Measurements from ENCODE around the gene USF1. TPM values are rescaled to one million over a fixed set of nuclear protein-coding genes. Genes with fewer than 3 reads are reported as not detected.

Gene USF1
- 26.8 and 27.8 TPM in 2 replicates for total RNA-seq

GRCh38 chr1:161045736-161046604 is at the start of gene USF1:
Gene USF1 (minus strand): TSS chr1:161045977. CDS start chr1:161043275, 2,702 bp downstream.

GRCh38 chr1:161089251-161089924 is 43.6 kb upstream of the USF1 start, which contains the start of gene NECTIN4:
Gene NECTIN4 (minus strand): TSS chr1:161089558. CDS start chr1:161089296, 262 bp downstream.

GRCh38 chr1:161069731-161070270 is 24.0 kb upstream of the USF1 start, which contains the start of gene ARHGAP30:
Gene ARHGAP30 (minus strand): TSS chr1:161069891. CDS start chr1:161069624, 267 bp downstream.

GRCh38 chr1:161038523-161039153 is 7.1 kb downstream of the USF1 start, which contains the start of gene TSTD1:
Gene TSTD1 (minus strand): TSS chr1:161038964. CDS start chr1:161038889, 75 bp downstream.

GRCh38 chr1:161020509-161021164 is 25.1 kb downstream of the USF1 start, which contains the start of gene F11R:
Gene F11R (minus strand): TSS chr1:161021152. CDS start chr1:161021073, 79 bp downstream.

Other genes starting within 250 kb of the USF1 start
- gene LY9, start 249.8 kb downstream of the USF1 start, total RNA-seq: not detected in 2 replicates
- not detected in 2 replicates for gene CD244, start 183.1 kb downstream of the USF1 start, total RNA-seq
- gene ITLN1, start 160.8 kb downstream of the USF1 start, total RNA-seq: not detected in 2 replicates
- gene ITLN2, start 91.2 kb downstream of the USF1 start, total RNA-seq: not detected in 2 replicates
- 7.0 and 19.7 TPM in 2 replicates for gene F11R, start 24.8 kb downstream of the USF1 start, total RNA-seq
- gene TSTD1, start 7.0 kb downstream of the USF1 start, total RNA-seq: 14.4 and 14.6 TPM in 2 replicates
- gene ARHGAP30, start 23.9 kb upstream of the USF1 start, total RNA-seq: not detected in 2 replicates
- 0.65 and 0.72 TPM in 2 replicates for gene NECTIN4, start 43.6 kb upstream of the USF1 start, total RNA-seq
- 0.96 and 1.0 TPM in 2 replicates for gene KLHDC9, start 52.4 kb upstream of the USF1 start, total RNA-seq
- 32.3 and 71.8 TPM in 2 replicates for gene PFDN2, start 72.1 kb upstream of the USF1 start, total RNA-seq
- 35.5 and 44.5 TPM in 2 replicates for gene NIT1, start 72.1 kb upstream of the USF1 start, total RNA-seq
- 22.4 and 25.6 TPM in 2 replicates for gene DEDD, start 86.7 kb upstream of the USF1 start, total RNA-seq
- gene UFC1, start 108.0 kb upstream of the USF1 start, total RNA-seq: 52.1 and 70.3 TPM in 2 replicates
- 12.3 and 24.3 TPM in 2 replicates for gene USP21, start 113.5 kb upstream of the USF1 start, total RNA-seq
- 10.9 and 12.7 TPM in 2 replicates for gene PPOX, start 120.4 kb upstream of the USF1 start, total RNA-seq
- 30.5 and 33.3 TPM in 2 replicates for gene B4GALT3, start 131.5 kb upstream of the USF1 start, total RNA-seq
- gene ADAMTS4, start 153.1 kb upstream of the USF1 start, total RNA-seq: 7.4 and 11.0 TPM in 2 replicates
- gene NDUFS2, start 156.4 kb upstream of the USF1 start, total RNA-seq: 109 and 222 TPM in 2 replicates
- 0.26 and 6.1 TPM in 2 replicates for gene FCER1G, start 169.3 kb upstream of the USF1 start, total RNA-seq
- gene APOA2, start 177.7 kb upstream of the USF1 start, total RNA-seq: not detected in 2 replicates
- 12.1 and 12.7 TPM in 2 replicates for gene TOMM40L, start 180.1 kb upstream of the USF1 start, total RNA-seq
- not detected in 2 replicates for gene NR1I3, start 192.2 kb upstream of the USF1 start, total RNA-seq
- not detected in 2 replicates for gene PCP4L1, start 212.8 kb upstream of the USF1 start, total RNA-seq